Spleen (tissue), 11 donors: ENCODE results near the gene FRMD5. TPM values are rescaled to one million over a fixed set of nuclear protein-coding genes. Genes with fewer than 3 reads are reported as not detected.

Source experiments
- DNase-seq: peaks from one replicate; pipeline ENCODE4 v3.0.0-alpha.2; 2020
- H3K27ac ChIP-seq, 8 donors: fragments of 200-600 bp; sonication (generic) in 7 of 8; 1 replicate in 4 of 8; 2 replicates in 4 of 8; pipeline versions ENCODE4 v1.5.0 to v1.8.0; 2016 to 2021; ENCODE audit warnings: inconsistent platforms in 4 of 8, mild to moderate bottlenecking in 4 of 8, moderate library complexity in 1 of 8
- H3K27me3 ChIP-seq, 7 donors: fragments of 200-600 bp; sonication (generic) in 6 of 7; replicated peaks in 1 of 7; 1 replicate in 4 of 7; 2 replicates in 3 of 7; pipeline versions ENCODE4 v1.5.0 to v1.8.0; 2016 to 2021; ENCODE audit warnings: inconsistent platforms in 3 of 7, mild to moderate bottlenecking in 1 of 7
- H3K36me3 ChIP-seq, 6 donors: fragments of 200-600 bp; sonication (generic) in 5 of 6; 1 replicate in 4 of 6; 2 replicates in 2 of 6; pipeline versions ENCODE4 v1.5.0 to v1.8.0; 2016 to 2021; ENCODE audit warnings: inconsistent platforms in 2 of 6
- H3K4me1 ChIP-seq, 6 donors: fragments of 200-600 bp; sonication (generic) in 5 of 6; 1 replicate in 3 of 6; 2 replicates in 3 of 6; pipeline versions ENCODE4 v1.5.0 to v1.8.0; 2016 to 2021; ENCODE audit warnings: inconsistent platforms in 3 of 6
- H3K4me3 ChIP-seq, 8 donors: fragments of 200-600 bp; sonication (generic) in 7 of 8; 1 replicate in 4 of 8; 2 replicates in 4 of 8; pipeline versions ENCODE4 v1.5.0 to v1.8.0; 2016 to 2021; ENCODE audit warnings: inconsistent platforms in 4 of 8, mild to moderate bottlenecking in 4 of 8, moderate library complexity in 2 of 8
- H3K9me3 ChIP-seq, 8 donors: fragments of 200-600 bp; sonication (generic) in 7 of 8; 1 replicate in 4 of 8; 2 replicates in 4 of 8; pipeline versions ENCODE4 v1.5.0 to v1.8.0; 2016 to 2021; ENCODE audit warnings: inconsistent platforms in 4 of 8
- CTCF ChIP-seq, 11 experiments: fragments of 200-600 bp in 7 of 11; fragments of 450-650 bp in 4 of 11; sonication (generic) in 4 of 11; IDR thresholded peaks in 8 of 11; conservative IDR thresholded peaks in 3 of 11; 1 replicate in 7 of 11; 2 replicates in 4 of 11; pipeline versions ENCODE4 v1.4.0 to v1.8.0; 2016 to 2021; ENCODE audit warnings: antibody characterized with exemption in 11 of 11, inconsistent platforms in 4 of 11, mild to moderate bottlenecking in 1 of 11
- POLR2A ChIP-seq, 3 donors: fragments of 450-650 bp; IDR thresholded peaks; one replicate each; pipeline ENCODE4 v1.5.1; 2017; ENCODE audit warnings: antibody characterized with exemption in 3 of 3, mild to moderate bottlenecking in 1 of 3
- POLR2AphosphoS5 ChIP-seq, 3 donors: sonication (generic); formaldehyde crosslinking; IDR thresholded peaks; one replicate each; pipeline ENCODE4 v1.5.1; 2017; ENCODE audit warnings: antibody characterized with exemption in 3 of 3
- WGBS, 5 donors: extraction: QIAGEN DNeasy Blood & Tissue Kit in 3 of 5; methylation state at CpG; one replicate each; pipeline versions ENCODE4 v1.1.5 to v1.1.7; 2013 to 2018; 5-methylcytosine and 5-hydroxymethylcytosine counted together
- intact Hi-C: fragments of 100-400 bp; cut with DNase I; formaldehyde crosslinking; loops from one replicate; pipeline ENCODE4 v1.15.0; 2023; ENCODE audit warnings: low total_unique reads
- polyA plus RNA-seq, 3 donors: library from polyadenylated mRNA; stranded (reverse); fragments of 200-250 nt; gene quantifications; one replicate each; pipeline ENCODE4 v1.2.1, GENCODE V29; 2013
- total RNA-seq, 7 donors: library from RNA; depleted of rRNA in 3 of 7; stranded (reverse); fragments of >200 nt in 3 of 7; fragmentation: NEBNext Ultra II Directional in 4 of 7; extraction: Animal tissue kit (Norgen Biotek cat#: 25700) in 4 of 7; gene quantifications; one replicate each; pipeline versions ENCODE4 v1.1.0 to v1.2.1, GENCODE V29; 2016 to 2021
- donor health status: healthy with polysubstance abuse.
- donor health status: DM: no; HTN: no; CAD: no; lungs with moderate emphysema.
- donor health status: DM: no; HTN: no; CAD: no.
- donor health status: Bipolar disorder and iron deficiency.
- donor health status: healthy.
- donor health status: DM: no; HTN: no; CAD: no.
- donor health status: DM: yes; HTN: yes; CAD: no.

The FRMD5 gene
- total and polyA plus RNA-seq, 10 donors, result 0.09 to 1.0 (median 0.43) TPM; not detected in 1

- no peaks in the 10 kb centered on the region for H3K36me3 ChIP-seq
- H3K4me3 ChIP-seq, result no peak overlapping the region
- no peaks in the 10 kb centered on the region for H3K9me3 ChIP-seq
- no peak overlapping the region for H3K27ac ChIP-seq
- no peaks in the 10 kb centered on the region for H3K4me1 ChIP-seq
- no peak for DNase-seq
- H3K27me3 ChIP-seq, result peaks cover 0 to 25% (median 0%) of the 10 kb centered on the region in 7 donors
- WGBS, 5 donors, result 69 to 82% (median 74%) methylated on average over 5 of the region's 5 CpGs
- intact Hi-C loops, result no loop called here
- no peak for TF ChIP-seq POLR2A (IDR thresholded peaks at IDR 0.05)
- TF ChIP-seq CTCF (IDR thresholded peaks at IDR 0.05 in 8 of 11, conservative IDR thresholded peaks at IDR 0.05 in 3 of 11), result no peak
- TF ChIP-seq POLR2AphosphoS5 (IDR thresholded peaks at IDR 0.05), result no peak
Observed at GRCh38 chr15:44163370-44163769, 31.7 kb downstream of the FRMD5 start.

- DNase-seq, result no peak
- TF ChIP-seq POLR2A (IDR thresholded peaks at IDR 0.05) (no peak), CTCF (IDR thresholded peaks at IDR 0.05 in 8 of 11, conservative IDR thresholded peaks at IDR 0.05 in 3 of 11) (no peak), POLR2AphosphoS5 (IDR thresholded peaks at IDR 0.05) (no peak)
- Histone ChIP-seq H3K27ac (no peak overlapping the region), H3K27me3 (peaks cover 0 to 25% (median 0%) of the 10 kb centered on the region in 7 donors), H3K36me3 (no peaks in the 10 kb centered on the region), H3K4me1 (no peaks in the 10 kb centered on the region), H3K9me3 (no peaks in the 10 kb centered on the region), H3K4me3 (no peak overlapping the region)
- 61 to 86% (median 74%) methylated on average over 1 of the region's 1 CpG for WGBS, 5 donors
- intact Hi-C loops, result no loop called here
Observed at GRCh38 chr15:44160796-44161195, 34.3 kb downstream of the FRMD5 start.

- Histone ChIP-seq H3K4me3 (no peak overlapping the region), H3K27ac (no peak overlapping the region), H3K9me3 (no peaks in the 10 kb centered on the region), H3K27me3 (peaks cover 0 to 25% (median 0%) of the 10 kb centered on the region in 7 donors), H3K4me1 (no peaks in the 10 kb centered on the region), H3K36me3 (no peaks in the 10 kb centered on the region)
- intact Hi-C loops, result no loop called here
- TF ChIP-seq CTCF (IDR thresholded peaks at IDR 0.05 in 8 of 11, conservative IDR thresholded peaks at IDR 0.05 in 3 of 11) (no peak), POLR2A (IDR thresholded peaks at IDR 0.05) (no peak), POLR2AphosphoS5 (IDR thresholded peaks at IDR 0.05) (no peak)
- DNase-seq, result no peak
Observed at GRCh38 chr15:44159492-44159891, 35.6 kb downstream of the FRMD5 start.

GRCh38 chr15:44158111-44158510, 37.0 kb downstream of the FRMD5 start:
- H3K36me3 ChIP-seq, result no peaks in the 10 kb centered on the region
- intact Hi-C loops, result no loop called here
- DNase-seq, result no peak
- no peaks in the 10 kb centered on the region for H3K9me3 ChIP-seq
- no peaks in the 10 kb centered on the region for H3K4me1 ChIP-seq
- H3K4me3 ChIP-seq, result no peak overlapping the region
- TF ChIP-seq POLR2AphosphoS5 (IDR thresholded peaks at IDR 0.05) (no peak), POLR2A (IDR thresholded peaks at IDR 0.05) (no peak), CTCF (IDR thresholded peaks at IDR 0.05 in 8 of 11, conservative IDR thresholded peaks at IDR 0.05 in 3 of 11) (no peak)
- peaks cover 0 to 25% (median 0%) of the 10 kb centered on the region in 7 donors for H3K27me3 ChIP-seq
- no peak overlapping the region for H3K27ac ChIP-seq
